Hematopoietic multipotent progenitor cell treated with erythropoietin and hydrocortisone succinate and interleukin-3 and kit ligand, for 17 days (in vitro differentiated cells): ENCODE data around the gene CUZD1.

Source experiments
- DNase-seq: peaks from one replicate; pipeline ENCODE4 v3.0.0-alpha.2; 2015; ENCODE audit warnings: low spot score

Gene CUZD1

GRCh38 chr10:122812751-122813150 is 32.9 kb downstream of the CUZD1 start:
- DNase-seq = no peak

- DNase-seq = no peak
Observed at GRCh38 chr10:122802282-122802681, 43.4 kb downstream of the CUZD1 start.

- DNase-seq = no peak
Observed at GRCh38 chr10:122798704-122799231, 46.9 kb downstream of the CUZD1 start.

- DNase-seq = no peak
Observed at GRCh38 chr10:122796796-122797195, 48.9 kb downstream of the CUZD1 start.

- no peak for DNase-seq
Observed at GRCh38 chr10:122795924-122796323, 49.7 kb downstream of the CUZD1 start.

- DNase-seq = no peak
Observed at GRCh38 chr10:122786269-122786668, 59.4 kb downstream of the CUZD1 start.

GRCh38 chr10:122782911-122783310 is 62.7 kb downstream of the CUZD1 start:
- DNase-seq = no peak
